GM12874 (cell line): Measurements from ENCODE around the gene DLG2.

Experiments
- CTCF ChIP-seq: IDR thresholded peaks from 2 replicates; pipeline ENCODE4 v1.5.1; 2011; ENCODE audit warnings: low read depth, mild to moderate bottlenecking, control low read depth, low read length, moderate library complexity; ENCODE audit not compliant: insufficient read depth

Gene DLG2

GRCh38 chr11:83520849-83521248 lies 2106.3 kb downstream of the DLG2 start:
- no peak for TF ChIP-seq CTCF

- TF ChIP-seq CTCF, result no peak
Measured at GRCh38 chr11:83511646-83512045, 2115.5 kb downstream of the DLG2 start.

GRCh38 chr11:83510530-83511460 lies 2116.3 kb downstream of the DLG2 start:
- no peak for TF ChIP-seq CTCF

GRCh38 chr11:83508804-83509203 lies 2118.3 kb downstream of the DLG2 start:
- TF ChIP-seq CTCF, result no peak

GRCh38 chr11:83502041-83502440 lies 2125.1 kb downstream of the DLG2 start:
- TF ChIP-seq CTCF, result no peak

- TF ChIP-seq CTCF, result no peak
Measured at GRCh38 chr11:83493917-83494316, 2133.2 kb downstream of the DLG2 start.

GRCh38 chr11:83493034-83493433 lies 2134.1 kb downstream of the DLG2 start:
- TF ChIP-seq CTCF, result no peak
